Stimulated activated CD4-positive, alpha-beta T cell treated with anti-CD3 and anti-CD28 coated beads, Interleukin-1b, Interleukin-23, amount 100 ng/mL, for 24 hours (primary cell): ENCODE results near the gene LTA.

Experiments used
- DNase-seq, 4 experiments: peaks; one replicate each; pipeline ENCODE4 v3.0.0-alpha.2; 2020; ENCODE audit warnings: low read depth in 4 of 4, low spot score in 1 of 4

The LTA gene

GRCh38 chr6:31568537-31568961 is 3.5 kb upstream of the LTA start:
- DNase-seq = peak in 2 of 4 experiments; percentile 48 to 61

- DNase-seq = no peak
Measured at GRCh38 chr6:31569861-31570536, 2.1 kb upstream of the LTA start.

GRCh38 chr6:31573239-31574105 is 1.4 kb downstream of the LTA start:
- DNase-seq = no peak

GRCh38 chr6:31574106-31575061 is 2.3 kb downstream of the LTA start:
- peak in 2 of 4 experiments; percentile 30 to 71 for DNase-seq

GRCh38 chr6:31575335-31575901 is 3.3 kb downstream of the LTA start, which contains the start of gene TNF:
Gene TNF (plus strand): TSS chr6:31575565. CDS start chr6:31575742, 177 bp downstream.
- DNase-seq = peak; percentile 66 to 90 (median 77)

- no peak for DNase-seq
Measured at GRCh38 chr6:31575952-31576685, 4.0 kb downstream of the LTA start.

GRCh38 chr6:31576897-31577578 is 4.9 kb downstream of the LTA start:
- DNase-seq = peak in 1 of 4 experiments; percentile 49

- no peak for DNase-seq
Measured at GRCh38 chr6:31577579-31577966, 5.5 kb downstream of the LTA start.

- peak in 1 of 4 experiments; percentile 37 for DNase-seq
Measured at GRCh38 chr6:31578184-31579118, 6.4 kb downstream of the LTA start.

GRCh38 chr6:31579119-31579505 is 7.0 kb downstream of the LTA start:
- no peak for DNase-seq

GRCh38 chr6:31579546-31580437 is 7.7 kb downstream of the LTA start:
- peak in 1 of 4 experiments; percentile 41 for DNase-seq

- DNase-seq = no peak
Measured at GRCh38 chr6:31580438-31580740, 8.3 kb downstream of the LTA start.

- peak; percentile 74 to 92 (median 82) for DNase-seq
Measured at GRCh38 chr6:31580807-31581433, 8.8 kb downstream of the LTA start.

GRCh38 chr6:31581434-31582229 is 9.5 kb downstream of the LTA start:
- DNase-seq = no peak

- DNase-seq = no peak
Measured at GRCh38 chr6:31582230-31582643, 10.1 kb downstream of the LTA start, which contains the start of gene LTB. Gene LTB (minus strand): TSS chr6:31582424. CDS start chr6:31582417, 7 bp downstream.

GRCh38 chr6:31585491-31585890 is 13.4 kb downstream of the LTA start:
- DNase-seq = no peak
